Measurements from ENCODE around the gene JPH3.

The JPH3 gene

DNA sequence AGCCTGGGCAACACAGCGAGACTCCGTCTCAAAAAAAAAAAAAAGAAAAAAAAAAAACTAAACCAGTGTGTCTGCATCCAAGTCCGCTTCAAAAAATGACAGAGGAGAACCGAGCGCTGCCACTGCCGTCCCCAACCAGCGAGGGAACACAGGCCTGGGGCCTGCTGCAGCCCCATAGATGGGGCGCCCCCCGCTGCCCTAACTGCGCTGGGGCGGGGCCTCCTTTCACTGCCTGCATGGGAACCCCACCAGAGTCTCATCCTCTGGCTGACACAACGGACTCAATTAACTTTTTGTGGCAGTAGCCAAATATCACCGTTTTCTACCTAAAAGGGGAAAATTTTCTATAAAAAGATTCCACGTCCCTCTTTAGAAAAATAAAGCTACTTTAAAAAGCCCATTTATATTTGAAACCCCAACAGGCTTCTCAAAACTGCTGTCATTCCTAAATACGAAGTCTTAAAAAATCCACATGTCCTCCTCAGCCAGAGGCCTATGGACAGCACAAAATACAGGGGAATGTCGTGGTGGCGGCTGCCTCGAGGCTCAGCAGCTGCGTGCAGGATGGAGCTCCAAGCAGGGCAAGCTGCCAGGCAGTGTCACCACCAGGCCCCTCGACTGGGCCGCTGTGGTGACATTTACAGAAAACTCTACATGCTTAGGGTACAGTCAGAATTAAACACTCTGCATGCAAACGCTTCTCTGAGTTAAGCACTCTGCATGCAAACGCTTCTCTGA is 133.1 kb downstream of the JPH3 start:
- H3K9ac ChIP-seq (ENCODE audit: low read length in 5 of 5), result no peak overlapping the region
- peaks cover 0 to 60% (median 40%) of the 10 kb centered on the region in 5 donors for H3K36me3 ChIP-seq (ENCODE audit: control insufficient read depth in 5 of 5, insufficient read depth in 5 of 5, low read length in 5 of 5)
- H3K27me3 ChIP-seq (ENCODE audit: control insufficient read depth in 5 of 5, insufficient read depth in 4 of 5, low read length in 5 of 5), result no peaks in the 10 kb centered on the region
- no peak overlapping the region for H3K27ac ChIP-seq (ENCODE audit: low read depth, low read length)
- H3K9me3 ChIP-seq (ENCODE audit: control insufficient read depth in 5 of 5, low read length in 5 of 5), result no peaks in the 10 kb centered on the region
- H3K4me3 ChIP-seq (ENCODE audit: low read depth in 1 of 5, low read length in 5 of 5), result no peak overlapping the region
- H3K4me1 ChIP-seq (ENCODE audit: control insufficient read depth in 5 of 5, insufficient read depth in 5 of 5, low read length in 5 of 5), result no peaks in the 10 kb centered on the region

DNA sequence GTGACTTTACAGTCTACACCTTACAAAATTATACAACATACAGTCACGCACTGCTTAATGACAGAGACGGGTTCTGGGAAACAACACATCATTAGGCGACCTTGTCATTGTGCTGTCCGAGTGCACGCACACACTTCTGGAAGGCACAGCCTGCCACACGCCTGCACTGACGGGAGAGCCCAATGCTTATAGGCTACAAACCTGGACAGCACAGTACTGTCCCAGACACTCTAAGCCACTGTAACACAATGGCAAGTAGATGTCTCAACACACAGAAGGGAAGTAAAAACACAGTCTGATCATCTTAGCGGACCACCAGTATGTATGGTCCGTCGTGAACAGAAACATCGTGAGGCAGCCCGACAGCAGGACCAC is 133.7 kb downstream of the JPH3 start:
- no peak overlapping the region for H3K27ac ChIP-seq (ENCODE audit: low read depth, low read length)
- H3K4me3 ChIP-seq (ENCODE audit: low read depth in 1 of 5, low read length in 5 of 5), result no peak overlapping the region
- H3K9me3 ChIP-seq (ENCODE audit: control insufficient read depth in 5 of 5, low read length in 5 of 5), result no peaks in the 10 kb centered on the region
- no peaks in the 10 kb centered on the region for H3K4me1 ChIP-seq (ENCODE audit: control insufficient read depth in 5 of 5, insufficient read depth in 5 of 5, low read length in 5 of 5)
- no peaks in the 10 kb centered on the region for H3K27me3 ChIP-seq (ENCODE audit: control insufficient read depth in 5 of 5, insufficient read depth in 4 of 5, low read length in 5 of 5)
- H3K9ac ChIP-seq (ENCODE audit: low read length in 5 of 5), result no peak overlapping the region
- H3K36me3 ChIP-seq (ENCODE audit: control insufficient read depth in 5 of 5, insufficient read depth in 5 of 5, low read length in 5 of 5), result peaks cover 0 to 65% (median 43%) of the 10 kb centered on the region in 5 donors

DNA sequence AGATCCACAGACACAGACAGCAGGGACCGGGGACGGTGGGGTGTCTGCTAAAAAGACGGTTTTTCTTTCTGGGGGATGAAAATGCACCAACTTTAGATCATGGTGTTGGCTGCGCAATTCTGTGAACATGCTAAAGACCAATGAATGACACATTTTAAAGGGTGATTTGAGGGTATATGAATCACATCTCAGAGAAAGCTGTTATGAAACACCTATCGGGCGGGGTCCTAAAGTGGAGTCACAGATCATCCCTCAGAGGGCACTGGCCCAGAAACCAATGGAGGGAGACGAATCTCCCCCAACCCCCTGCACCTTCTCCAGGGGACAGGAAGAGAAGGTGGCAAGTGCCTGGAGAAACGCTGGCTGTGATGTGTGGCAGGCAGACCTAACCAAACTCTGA is 137.5 kb downstream of the JPH3 start:
- H3K9me3 ChIP-seq (ENCODE audit: control insufficient read depth in 5 of 5, low read length in 5 of 5), result no peaks in the 10 kb centered on the region
- H3K27me3 ChIP-seq (ENCODE audit: control insufficient read depth in 5 of 5, insufficient read depth in 4 of 5, low read length in 5 of 5), result no peaks in the 10 kb centered on the region
- H3K27ac ChIP-seq (ENCODE audit: low read depth, low read length), result no peak overlapping the region
- H3K4me1 ChIP-seq (ENCODE audit: control insufficient read depth in 5 of 5, insufficient read depth in 5 of 5, low read length in 5 of 5), result no peaks in the 10 kb centered on the region
- no peak overlapping the region for H3K4me3 ChIP-seq (ENCODE audit: low read depth in 1 of 5, low read length in 5 of 5)
- peaks cover 0 to 65% (median 43%) of the 10 kb centered on the region in 5 donors for H3K36me3 ChIP-seq (ENCODE audit: control insufficient read depth in 5 of 5, insufficient read depth in 5 of 5, low read length in 5 of 5)
- H3K9ac ChIP-seq (ENCODE audit: low read length in 5 of 5), result no peak overlapping the region

DNA sequence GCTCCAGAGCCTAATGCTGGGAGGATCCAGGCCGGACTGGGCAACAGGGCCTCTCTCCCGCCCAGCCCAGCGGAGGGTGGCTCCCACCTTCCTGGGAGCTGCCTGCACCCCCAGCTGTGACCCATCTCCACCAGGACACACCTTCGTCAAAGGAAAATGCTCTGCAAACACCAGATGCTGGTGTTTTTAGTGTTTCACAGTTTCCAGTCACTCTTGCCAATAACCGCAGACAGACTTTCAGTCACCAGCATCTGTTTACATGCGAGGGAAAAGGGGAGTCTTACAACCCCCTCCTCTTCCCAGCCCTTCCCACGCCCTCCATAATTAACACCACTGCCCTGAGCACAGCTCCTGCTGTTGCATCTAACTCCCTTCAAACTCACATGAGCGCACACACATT is 138.1 kb downstream of the JPH3 start:
- H3K27ac ChIP-seq (ENCODE audit: low read depth, low read length), result no peak overlapping the region
- H3K27me3 ChIP-seq (ENCODE audit: control insufficient read depth in 5 of 5, insufficient read depth in 4 of 5, low read length in 5 of 5), result no peaks in the 10 kb centered on the region
- H3K36me3 ChIP-seq (ENCODE audit: control insufficient read depth in 5 of 5, insufficient read depth in 5 of 5, low read length in 5 of 5), result peaks cover 0 to 71% (median 47%) of the 10 kb centered on the region in 5 donors
- no peaks in the 10 kb centered on the region for H3K9me3 ChIP-seq (ENCODE audit: control insufficient read depth in 5 of 5, low read length in 5 of 5)
- H3K4me3 ChIP-seq (ENCODE audit: low read depth in 1 of 5, low read length in 5 of 5), result no peak overlapping the region
- H3K9ac ChIP-seq (ENCODE audit: low read length in 5 of 5), result no peak overlapping the region
- H3K4me1 ChIP-seq (ENCODE audit: control insufficient read depth in 5 of 5, insufficient read depth in 5 of 5, low read length in 5 of 5), result no peaks in the 10 kb centered on the region

DNA sequence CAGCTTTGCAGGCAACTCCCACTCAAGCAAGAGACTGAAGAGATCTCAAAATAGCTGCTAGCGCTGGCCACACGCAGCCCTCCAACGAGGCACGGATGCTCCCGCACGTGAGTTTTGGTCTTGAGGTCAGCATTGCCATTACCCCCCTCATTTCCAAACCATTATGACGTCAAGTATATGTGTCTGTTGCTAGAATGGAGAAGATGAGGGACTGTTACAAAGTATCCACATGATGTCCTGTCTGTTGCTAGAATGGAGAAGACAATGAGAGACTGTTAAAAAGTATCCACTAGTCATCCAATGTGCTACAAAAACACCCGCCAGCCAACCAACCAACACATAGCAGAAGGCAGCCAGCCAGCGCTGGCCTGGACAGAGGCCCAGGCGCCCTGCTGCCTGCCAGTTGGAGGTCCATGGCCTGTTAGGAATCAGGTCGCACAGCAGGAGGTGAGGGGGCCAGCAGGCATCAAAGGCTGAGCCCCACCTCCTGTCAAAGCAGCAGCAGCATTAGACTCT is 138.7 kb downstream of the JPH3 start:
- Histone ChIP-seq H3K9ac (ENCODE audit: low read length in 5 of 5) (no peak overlapping the region), H3K27me3 (ENCODE audit: control insufficient read depth in 5 of 5, insufficient read depth in 4 of 5, low read length in 5 of 5) (no peaks in the 10 kb centered on the region), H3K36me3 (ENCODE audit: control insufficient read depth in 5 of 5, insufficient read depth in 5 of 5, low read length in 5 of 5) (peaks cover 0 to 72% (median 53%) of the 10 kb centered on the region in 5 donors), H3K4me1 (ENCODE audit: control insufficient read depth in 5 of 5, insufficient read depth in 5 of 5, low read length in 5 of 5) (no peaks in the 10 kb centered on the region), H3K27ac (ENCODE audit: low read depth, low read length) (no peak overlapping the region), H3K9me3 (ENCODE audit: control insufficient read depth in 5 of 5, low read length in 5 of 5) (no peaks in the 10 kb centered on the region), H3K4me3 (ENCODE audit: low read depth in 1 of 5, low read length in 5 of 5) (no peak overlapping the region)

DNA sequence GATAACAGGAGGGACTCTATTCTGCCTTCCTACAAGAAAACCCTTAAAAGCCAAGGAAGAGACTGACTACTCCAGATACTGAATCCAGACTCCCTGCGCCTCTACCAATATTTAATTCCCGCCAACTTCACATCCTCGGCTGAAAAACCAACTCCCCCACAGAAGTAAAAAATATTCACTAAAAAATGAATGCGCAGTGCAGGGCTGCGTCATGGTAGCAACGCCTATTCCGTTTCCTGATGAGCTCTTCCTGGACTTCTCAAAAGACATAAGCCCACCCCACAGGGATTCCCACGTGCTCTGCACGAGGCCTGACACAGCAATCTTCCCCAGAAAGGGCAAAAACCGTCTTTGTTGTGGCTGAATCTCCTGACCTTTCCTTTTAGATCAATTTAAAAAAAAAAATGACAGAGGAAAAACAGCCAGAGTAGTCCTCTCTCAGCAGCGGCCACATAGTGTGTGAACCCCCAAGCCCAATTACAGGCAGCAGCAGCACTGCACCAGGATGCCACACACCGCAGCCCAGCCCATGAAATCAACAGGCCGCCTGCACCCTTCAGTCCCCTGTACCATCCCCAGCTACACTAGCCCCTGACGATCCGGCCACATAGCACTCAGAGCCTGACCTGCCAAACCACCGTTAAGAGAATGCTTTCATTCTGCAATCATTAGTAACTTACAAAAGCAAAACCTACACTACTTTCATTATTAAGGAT is 139.6 kb downstream of the JPH3 start:
- Histone ChIP-seq H3K27me3 (ENCODE audit: control insufficient read depth in 5 of 5, insufficient read depth in 4 of 5, low read length in 5 of 5) (no peaks in the 10 kb centered on the region), H3K4me1 (ENCODE audit: control insufficient read depth in 5 of 5, insufficient read depth in 5 of 5, low read length in 5 of 5) (no peaks in the 10 kb centered on the region), H3K4me3 (ENCODE audit: low read depth in 1 of 5, low read length in 5 of 5) (no peak overlapping the region), H3K9ac (ENCODE audit: low read length in 5 of 5) (no peak overlapping the region), H3K36me3 (ENCODE audit: control insufficient read depth in 5 of 5, insufficient read depth in 5 of 5, low read length in 5 of 5) (peaks cover 0 to 72% (median 55%) of the 10 kb centered on the region in 5 donors), H3K27ac (ENCODE audit: low read depth, low read length) (no peak overlapping the region), H3K9me3 (ENCODE audit: control insufficient read depth in 5 of 5, low read length in 5 of 5) (no peaks in the 10 kb centered on the region)

DNA sequence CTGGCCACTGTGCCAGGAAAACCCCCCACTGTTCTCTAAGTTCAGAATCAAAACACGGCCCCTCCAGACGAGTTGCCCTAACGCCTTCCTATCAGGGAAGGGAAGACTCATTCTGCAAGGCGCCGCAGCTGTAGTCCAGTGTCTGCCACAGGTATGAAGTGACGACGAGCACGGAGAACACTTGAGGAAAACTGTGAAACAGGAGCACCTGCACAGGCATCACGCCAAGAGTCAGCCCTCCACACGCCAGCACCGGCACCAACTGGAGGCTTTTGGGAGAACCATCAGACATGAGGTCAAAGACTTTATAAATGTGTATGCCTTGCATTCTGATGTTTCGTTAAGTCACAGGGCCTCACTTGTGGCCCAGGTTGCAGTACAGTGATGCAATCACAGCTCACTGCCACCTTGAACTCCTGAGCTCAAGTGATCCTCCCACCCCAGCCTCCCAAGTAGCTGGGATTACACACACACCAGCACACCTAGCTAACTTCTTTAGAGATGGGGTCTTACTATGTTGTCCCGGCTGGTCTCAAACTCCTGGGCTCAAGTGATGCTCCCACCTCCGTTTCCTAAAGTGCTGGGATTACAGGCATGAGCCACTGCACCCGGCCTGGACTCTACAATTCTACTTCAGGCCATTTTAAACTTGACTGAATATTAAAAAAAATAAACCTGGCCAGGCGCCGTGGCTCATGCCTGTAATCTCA is 140.6 kb downstream of the JPH3 start:
- peaks cover 0 to 75% (median 61%) of the 10 kb centered on the region in 5 donors for H3K36me3 ChIP-seq (ENCODE audit: control insufficient read depth in 5 of 5, insufficient read depth in 5 of 5, low read length in 5 of 5)
- H3K9me3 ChIP-seq (ENCODE audit: control insufficient read depth in 5 of 5, low read length in 5 of 5), result no peaks in the 10 kb centered on the region
- H3K4me1 ChIP-seq (ENCODE audit: control insufficient read depth in 5 of 5, insufficient read depth in 5 of 5, low read length in 5 of 5), result no peaks in the 10 kb centered on the region
- no peak overlapping the region for H3K4me3 ChIP-seq (ENCODE audit: low read depth in 1 of 5, low read length in 5 of 5)
- no peak overlapping the region for H3K27ac ChIP-seq (ENCODE audit: low read depth, low read length)
- H3K9ac ChIP-seq (ENCODE audit: low read length in 5 of 5), result no peak overlapping the region
- no peaks in the 10 kb centered on the region for H3K27me3 ChIP-seq (ENCODE audit: control insufficient read depth in 5 of 5, insufficient read depth in 4 of 5, low read length in 5 of 5)

DNA sequence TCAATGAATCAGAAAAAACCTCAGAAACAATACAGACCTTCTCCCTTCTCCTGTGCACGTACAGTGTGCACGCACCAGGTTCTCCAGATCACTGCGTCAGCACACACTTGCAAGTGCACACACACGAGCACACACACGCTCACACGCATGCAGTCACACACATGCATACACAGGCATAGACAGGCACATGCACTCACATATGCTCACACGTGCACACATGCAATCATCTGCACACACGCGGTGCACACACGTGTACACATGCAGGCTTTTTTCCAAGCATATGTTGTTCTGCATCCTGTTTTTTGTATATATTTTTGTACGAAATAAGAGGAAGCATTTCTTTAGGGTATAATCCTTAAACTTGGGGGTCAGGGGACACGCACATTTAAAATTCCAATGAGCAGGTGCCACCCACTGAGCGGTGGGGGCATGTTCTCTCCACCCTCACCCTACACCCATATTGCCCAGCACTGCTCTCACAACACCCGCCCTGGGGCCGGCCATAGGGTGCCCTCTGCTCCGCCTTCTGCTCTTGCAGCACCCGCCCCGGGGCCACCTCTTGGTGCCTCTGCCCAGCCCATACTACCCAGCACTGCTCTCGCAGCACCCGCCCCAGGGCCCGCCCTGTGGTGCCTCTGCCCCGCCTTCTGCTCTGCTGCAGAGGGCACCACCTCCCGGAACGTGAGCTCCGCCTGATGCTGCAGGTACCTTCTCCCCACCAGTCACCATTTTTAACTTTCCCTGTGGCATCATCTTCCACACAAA is 142.6 kb downstream of the JPH3 start:
- H3K27ac ChIP-seq (ENCODE audit: low read depth, low read length), result no peak overlapping the region
- no peak overlapping the region for H3K9ac ChIP-seq (ENCODE audit: low read length in 5 of 5)
- no peaks in the 10 kb centered on the region for H3K27me3 ChIP-seq (ENCODE audit: control insufficient read depth in 5 of 5, insufficient read depth in 4 of 5, low read length in 5 of 5)
- H3K9me3 ChIP-seq (ENCODE audit: control insufficient read depth in 5 of 5, low read length in 5 of 5), result no peaks in the 10 kb centered on the region
- no peak overlapping the region for H3K4me3 ChIP-seq (ENCODE audit: low read depth in 1 of 5, low read length in 5 of 5)
- no peaks in the 10 kb centered on the region for H3K4me1 ChIP-seq (ENCODE audit: control insufficient read depth in 5 of 5, insufficient read depth in 5 of 5, low read length in 5 of 5)
- H3K36me3 ChIP-seq (ENCODE audit: control insufficient read depth in 5 of 5, insufficient read depth in 5 of 5, low read length in 5 of 5), result peaks cover 2 to 84% (median 68%) of the 10 kb centered on the region in 5 donors

DNA sequence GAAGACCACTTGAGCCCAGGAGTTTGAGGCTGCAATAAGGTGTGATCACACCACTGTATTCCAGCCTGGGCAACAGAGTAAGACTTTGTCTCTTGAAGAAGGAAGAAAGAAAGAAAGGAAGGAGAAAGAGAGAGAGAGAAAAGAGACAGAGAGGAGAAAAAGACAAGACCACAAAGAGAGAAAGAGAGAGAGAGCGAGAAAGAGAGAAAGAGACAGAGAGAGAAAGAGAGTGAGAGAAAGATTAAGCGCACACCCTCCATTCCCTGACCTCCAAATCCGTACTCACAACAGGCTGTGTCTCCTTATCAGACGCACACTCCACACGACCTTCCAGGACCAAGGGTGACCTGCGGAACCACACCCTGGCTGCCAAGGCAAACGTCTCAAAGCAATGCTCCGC is 143.9 kb downstream of the JPH3 start:
- H3K27ac ChIP-seq (ENCODE audit: low read depth, low read length), result no peak overlapping the region
- no peaks in the 10 kb centered on the region for H3K4me1 ChIP-seq (ENCODE audit: control insufficient read depth in 5 of 5, insufficient read depth in 5 of 5, low read length in 5 of 5)
- no peak overlapping the region for H3K9ac ChIP-seq (ENCODE audit: low read length in 5 of 5)
- H3K4me3 ChIP-seq (ENCODE audit: low read depth in 1 of 5, low read length in 5 of 5), result no peak overlapping the region
- no peaks in the 10 kb centered on the region for H3K9me3 ChIP-seq (ENCODE audit: control insufficient read depth in 5 of 5, low read length in 5 of 5)
- peaks cover 4 to 83% (median 67%) of the 10 kb centered on the region in 5 donors for H3K36me3 ChIP-seq (ENCODE audit: control insufficient read depth in 5 of 5, insufficient read depth in 5 of 5, low read length in 5 of 5)
- H3K27me3 ChIP-seq (ENCODE audit: control insufficient read depth in 5 of 5, insufficient read depth in 4 of 5, low read length in 5 of 5), result no peaks in the 10 kb centered on the region
